SK-N-SH treated with all-trans-retinoic acid at 6 μM for 48 hours (cell line): ENCODE results near the gene FITM1.

Source experiments
- RARB ChIP-seq: fragments of 250-450 bp; sonication (Bioruptor Pico); IDR thresholded peaks from 2 replicates; pipeline ENCODE4 v1.8.0; 2021; ENCODE audit warnings: mild to moderate bottlenecking, moderate library complexity
- TOX ChIP-seq: fragments of 250-450 bp; sonication (Bioruptor Pico); IDR thresholded peaks from 2 replicates; pipeline ENCODE4 v1.8.0; 2021; ENCODE audit warnings: mild to moderate bottlenecking, moderate library complexity, borderline replicate concordance
- ZFP3 ChIP-seq: fragments of 250-450 bp; sonication (Bioruptor Pico); IDR thresholded peaks from 2 replicates; pipeline ENCODE4 v1.5.0; 2020; ENCODE audit warnings: mild to moderate bottlenecking, moderate library complexity
- ZNF70 ChIP-seq: fragments of 450-650 bp; formaldehyde crosslinking; IDR thresholded peaks from 2 replicates; pipeline ENCODE4 v1.5.0; 2020; ENCODE audit warnings: mild to moderate bottlenecking, moderate library complexity
- TF ChIP-seq, protein P1 (sequence below): fragments of 250-450 bp; sonication (Bioruptor Pico); IDR thresholded peaks from 2 replicates; pipeline ENCODE4 v1.8.0; 2020; ENCODE audit warnings: mild to moderate bottlenecking, moderate library complexity, borderline replicate concordance

DNA sequence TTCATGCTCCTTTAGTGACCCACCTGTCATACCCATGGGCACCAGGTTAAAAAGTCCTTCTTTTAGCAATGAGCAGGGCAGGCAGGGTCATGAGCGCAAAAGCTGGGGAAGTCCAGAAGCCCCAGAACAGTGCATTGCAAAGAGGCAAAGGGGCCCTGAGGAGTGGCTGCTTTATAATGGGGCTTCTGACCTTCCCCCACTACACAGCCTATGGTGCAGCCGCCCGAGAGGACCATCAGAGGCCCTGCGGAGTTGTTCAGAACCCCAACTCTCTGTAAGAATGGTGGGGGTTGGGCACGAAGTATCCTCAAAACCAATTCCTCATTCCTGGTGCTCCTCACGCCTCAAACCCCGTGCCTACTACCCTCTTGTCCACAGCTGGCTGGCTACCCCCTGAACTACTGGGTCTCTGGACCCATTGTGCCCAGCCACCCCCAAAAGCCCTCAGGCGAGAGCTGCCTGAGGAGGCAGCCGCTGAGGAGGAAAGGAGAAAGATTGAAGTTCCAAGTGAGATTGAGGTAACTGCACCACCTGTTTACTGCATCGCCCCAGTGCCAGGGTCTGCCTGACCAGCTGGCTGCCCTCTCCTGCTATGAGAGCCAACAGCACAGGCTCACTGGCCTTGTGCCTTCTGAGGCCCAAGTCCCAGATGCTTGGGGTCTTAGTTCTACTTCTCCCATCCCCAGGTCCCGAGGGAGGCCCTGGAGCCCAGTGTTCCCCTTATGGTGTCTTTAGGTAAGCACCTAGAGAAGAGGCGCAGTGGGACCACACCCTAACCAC, 48.1 kb downstream of the FITM1 start:
- TF ChIP-seq TOX (CRISPR knock-in tag) (no peak), ZNF70 (CRISPR knock-in tag) (no peak), RARB (CRISPR knock-in tag) (no peak), ZFP3 (CRISPR knock-in tag) (no peak)
- TF ChIP-seq, protein P1, sequence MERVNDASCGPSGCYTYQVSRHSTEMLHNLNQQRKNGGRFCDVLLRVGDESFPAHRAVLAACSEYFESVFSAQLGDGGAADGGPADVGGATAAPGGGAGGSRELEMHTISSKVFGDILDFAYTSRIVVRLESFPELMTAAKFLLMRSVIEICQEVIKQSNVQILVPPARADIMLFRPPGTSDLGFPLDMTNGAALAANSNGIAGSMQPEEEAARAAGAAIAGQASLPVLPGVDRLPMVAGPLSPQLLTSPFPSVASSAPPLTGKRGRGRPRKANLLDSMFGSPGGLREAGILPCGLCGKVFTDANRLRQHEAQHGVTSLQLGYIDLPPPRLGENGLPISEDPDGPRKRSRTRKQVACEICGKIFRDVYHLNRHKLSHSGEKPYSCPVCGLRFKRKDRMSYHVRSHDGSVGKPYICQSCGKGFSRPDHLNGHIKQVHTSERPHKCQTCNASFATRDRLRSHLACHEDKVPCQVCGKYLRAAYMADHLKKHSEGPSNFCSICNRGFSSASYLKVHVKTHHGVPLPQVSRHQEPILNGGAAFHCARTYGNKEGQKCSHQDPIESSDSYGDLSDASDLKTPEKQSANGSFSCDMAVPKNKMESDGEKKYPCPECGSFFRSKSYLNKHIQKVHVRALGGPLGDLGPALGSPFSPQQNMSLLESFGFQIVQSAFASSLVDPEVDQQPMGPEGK = no peak
